Ovary (tissue), 9 donors: ENCODE results near the gene PLEK2. TPM values are rescaled to one million over a fixed set of nuclear protein-coding genes. Genes with fewer than 3 reads are reported as not detected.

Experiments
- DNase-seq, 5 donors: peaks; one replicate each; pipeline ENCODE4 v3.0.0-alpha.2; 2019 to 2020
- H3K27ac ChIP-seq, 2 donors: fragments of 200-600 bp; one replicate each; pipeline versions ENCODE4 v1.5.1 to v1.8.0; 2019 to 2022
- H3K27me3 ChIP-seq: fragments of 200-600 bp; one replicate; pipeline ENCODE4 v1.8.0; 2022
- H3K36me3 ChIP-seq: fragments of 200-600 bp; sonication (generic); one replicate; pipeline ENCODE4 v1.5.1; 2019
- H3K4me1 ChIP-seq: one replicate; pipeline ENCODE4 v1.8.1; 2013; ENCODE audit warnings: mild to moderate bottlenecking, moderate library complexity; ENCODE audit not compliant: insufficient read depth
- H3K4me3 ChIP-seq: fragments of 200-600 bp; sonication (generic); one replicate; pipeline ENCODE4 v1.5.1; 2017
- H3K9me3 ChIP-seq, 2 donors: fragments of 200-600 bp in 1 of 2; sonication (generic) in 1 of 2; one replicate each; pipeline versions ENCODE4 v1.5.1 to v1.8.1; 2013 to 2019; ENCODE audit warnings: mild to moderate bottlenecking in 1 of 2, moderate library complexity in 1 of 2
- CTCF ChIP-seq, 3 donors: fragments of 450-650 bp in 2 of 3; fragments of 200-600 bp in 1 of 3; IDR thresholded peaks; one replicate each; pipeline versions ENCODE4 v1.5.1 to v1.8.0; 2016 to 2022; ENCODE audit warnings: antibody characterized with exemption in 3 of 3, mild to moderate bottlenecking in 1 of 3
- EP300 ChIP-seq: sonication (generic); formaldehyde crosslinking; IDR thresholded peaks from one replicate; pipeline ENCODE4 v1.6.1; 2017; ENCODE audit warnings: antibody characterized with exemption
- POLR2A ChIP-seq: fragments of 450-650 bp; IDR thresholded peaks from one replicate; pipeline ENCODE4 v1.6.1; 2017; ENCODE audit warnings: antibody characterized with exemption, mild to moderate bottlenecking, moderate library complexity
- WGBS, 3 donors: extraction: QIAGEN DNeasy Blood & Tissue Kit in 1 of 3; methylation state at CpG; one replicate each; pipeline versions ENCODE4 v1.1.5 to v1.1.7; 2013 to 2017; 5-methylcytosine and 5-hydroxymethylcytosine counted together
- intact Hi-C, 4 donors: fragments of 100-400 bp; cut with DNase I; formaldehyde crosslinking; loops; one replicate each; pipeline versions ENCODE4 v1.11.0 to v1.15.1; 2022 to 2023
- polyA plus RNA-seq, 2 donors: library from polyadenylated mRNA; stranded (reverse); fragments of 200-250 nt in 1 of 2; fragments of 350-450 nt in 1 of 2; fragmentation: Illumina TruSeq in 1 of 2; extraction: RNeasy Lipid Tissue Mini Kit (QIAGEN cat#74804) in 1 of 2; gene quantifications; one replicate each; pipeline ENCODE4 v1.2.3, GENCODE V29; 2013 to 2014
- total RNA-seq, 7 donors: library from RNA; depleted of rRNA in 2 of 7; stranded (reverse); fragments of >200 nt in 2 of 7; fragmentation: NEBNext Ultra II Directional in 3 of 7; extraction: Animal tissue kit (Norgen Biotek cat#: 25700) in 3 of 7; gene quantifications; one replicate each; pipeline versions ENCODE4 v1.1.0 to v1.2.4, GENCODE V29; 2016 to 2023
- donor health status: DM: no; HTN: no; CAD: no; lungs with moderate emphysema.
- donor health status: DM: no; HTN: no; CAD: no.
- donor health status: Bipolar disorder and iron deficiency.
- donor health status: DM: yes; HTN: yes; CAD: no.
- donor health status: DM: no; HTN: no; CAD: no.
- donor health status: DM: yes; HTN: yes; CAD: no.

PLEK2 gene
- total and polyA plus RNA-seq, 9 donors: 0.43 to 130 (median 1.9) TPM; not detected in 2

GRCh38 chr14:67397536-67397935 is 14.4 kb downstream of the PLEK2 start:
- Histone ChIP-seq H3K9me3 (no peaks in the 10 kb centered on the region), H3K4me3 (no peak overlapping the region), H3K36me3 (no peaks in the 10 kb centered on the region), H3K4me1 (no peaks in the 10 kb centered on the region), H3K27me3 (no peaks in the 10 kb centered on the region), H3K27ac (no peak overlapping the region)
- WGBS, 3 donors: 92 to 95% (median 93%) methylated on average over 9 of the region's 9 CpGs
- no peak for DNase-seq
- no peak for TF ChIP-seq CTCF (IDR thresholded peaks at IDR 0.05)
- TF ChIP-seq EP300: no peak
- no peak for TF ChIP-seq POLR2A
- intact Hi-C loops: no loop called here

- intact Hi-C loops: no loop called here
- H3K4me3 ChIP-seq: no peak overlapping the region
- H3K27ac ChIP-seq: no peak overlapping the region
- H3K36me3 ChIP-seq: no peaks in the 10 kb centered on the region
- H3K4me1 ChIP-seq: no peaks in the 10 kb centered on the region
- H3K9me3 ChIP-seq: no peaks in the 10 kb centered on the region
- TF ChIP-seq POLR2A: no peak
- 41 to 51% (median 46%) methylated on average over 2 of the region's 2 CpGs for WGBS, 3 donors
- no peaks in the 10 kb centered on the region for H3K27me3 ChIP-seq
- DNase-seq: no peak
These were observed 15.5 kb downstream of the PLEK2 start for GRCh38 chr14:67396381-67396970.

- WGBS, 3 donors: 85 to 93% (median 87%) methylated on average over 5 of the region's 5 CpGs
- Histone ChIP-seq H3K4me1 (no peaks in the 10 kb centered on the region), H3K4me3 (no peak overlapping the region), H3K36me3 (no peaks in the 10 kb centered on the region), H3K27ac (no peak overlapping the region), H3K27me3 (no peaks in the 10 kb centered on the region), H3K9me3 (no peaks in the 10 kb centered on the region)
- TF ChIP-seq EP300 (no peak), CTCF (IDR thresholded peaks at IDR 0.05) (no peak), POLR2A (no peak)
- DNase-seq: no peak
- intact Hi-C loops: no loop called here
These were observed 16.1 kb downstream of the PLEK2 start for GRCh38 chr14:67395876-67396189.

- no peak overlapping the region for H3K4me3 ChIP-seq
- intact Hi-C loops: no loop called here
- DNase-seq: no peak
- H3K27ac ChIP-seq: no peak overlapping the region
- TF ChIP-seq CTCF (IDR thresholded peaks at IDR 0.05) (no peak), EP300 (no peak), POLR2A (no peak)
- no peaks in the 10 kb centered on the region for H3K27me3 ChIP-seq
- H3K4me1 ChIP-seq: no peaks in the 10 kb centered on the region
- H3K36me3 ChIP-seq: no peaks in the 10 kb centered on the region
- WGBS, 3 donors: 72 to 75% (median 75%) methylated on average over 16 of the region's 16 CpGs
- H3K9me3 ChIP-seq: no peaks in the 10 kb centered on the region
These were observed 16.7 kb downstream of the PLEK2 start for GRCh38 chr14:67395086-67395875.

- DNase-seq: no peak
- no peaks in the 10 kb centered on the region for H3K9me3 ChIP-seq
- no peak for TF ChIP-seq POLR2A
- TF ChIP-seq CTCF (IDR thresholded peaks at IDR 0.05): no peak
- no peak overlapping the region for H3K27ac ChIP-seq
- no peaks in the 10 kb centered on the region for H3K4me1 ChIP-seq
- no peaks in the 10 kb centered on the region for H3K36me3 ChIP-seq
- 61 to 69% (median 68%) methylated on average over 6 of the region's 6 CpGs for WGBS, 3 donors
- no peak overlapping the region for H3K4me3 ChIP-seq
- H3K27me3 ChIP-seq: no peaks in the 10 kb centered on the region
- intact Hi-C loops: no loop called here
These were observed 18.3 kb downstream of the PLEK2 start for GRCh38 chr14:67393689-67394088.
